Erythroblast (primary cell): ENCODE results near the gene ATCAY.

ENCODE experiments used
- GATA1 ChIP-seq: IDR thresholded peaks from 2 replicates; pipeline ENCODE4 v1.6.1; 2011; ENCODE audit warnings: low read depth, mild to moderate bottlenecking, control low read depth, low read length, moderate library complexity
- POLR2A ChIP-seq: IDR thresholded peaks from 2 replicates; pipeline ENCODE4 v1.6.1; 2011; ENCODE audit warnings: mild to moderate bottlenecking, low read length

DNA sequence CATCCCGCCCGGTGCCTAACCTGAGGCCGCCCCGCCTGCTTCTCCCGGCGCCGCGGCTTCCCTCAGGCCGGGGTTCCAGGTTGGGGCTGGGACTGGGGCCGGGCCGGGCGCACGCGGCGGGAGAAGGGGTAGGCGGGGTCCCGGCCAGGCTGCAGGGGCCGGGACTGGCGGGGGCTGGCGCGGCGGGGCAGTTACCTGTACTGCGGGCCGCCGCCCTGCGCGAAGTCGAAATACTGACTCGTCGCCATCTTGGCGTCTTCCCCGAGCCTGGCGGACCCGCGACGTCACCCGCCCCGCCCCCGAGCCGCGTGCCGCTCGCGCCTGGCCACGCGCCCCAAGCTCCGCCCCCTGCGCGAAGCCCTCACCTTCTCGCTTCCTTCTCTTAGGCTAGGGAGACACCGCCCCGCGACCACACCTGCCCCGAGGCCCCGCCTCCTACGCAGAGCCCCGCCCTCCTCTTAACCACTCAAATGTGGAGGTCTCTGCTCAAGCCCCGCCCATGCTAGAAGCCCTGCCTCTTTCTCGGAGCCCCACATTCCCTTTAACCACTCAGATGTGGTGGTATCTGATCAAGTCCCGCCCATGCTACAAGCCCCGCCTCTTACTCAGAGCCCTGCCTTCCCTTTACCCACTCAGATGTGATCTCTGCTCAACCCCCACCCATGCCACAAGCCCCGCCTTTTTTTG lies 11.6 kb upstream of the ATCAY start, which contains the start of gene ZFR2:
- TF ChIP-seq POLR2A (no peak), GATA1 (no peak)
